ENCODE data around the gene SEM1. TPM values are rescaled to one million over a fixed set of nuclear protein-coding genes. Genes with fewer than 3 reads are reported as not detected.
"Not testable (repeated sequence)": the region's sequence is repeated elsewhere in the genome, so short reads cannot be mapped to it uniquely, and the experiment has no call there.

The SEM1 gene
- total RNA-seq, 1 donor from 2014 or later, result 73.5 TPM

DNA sequence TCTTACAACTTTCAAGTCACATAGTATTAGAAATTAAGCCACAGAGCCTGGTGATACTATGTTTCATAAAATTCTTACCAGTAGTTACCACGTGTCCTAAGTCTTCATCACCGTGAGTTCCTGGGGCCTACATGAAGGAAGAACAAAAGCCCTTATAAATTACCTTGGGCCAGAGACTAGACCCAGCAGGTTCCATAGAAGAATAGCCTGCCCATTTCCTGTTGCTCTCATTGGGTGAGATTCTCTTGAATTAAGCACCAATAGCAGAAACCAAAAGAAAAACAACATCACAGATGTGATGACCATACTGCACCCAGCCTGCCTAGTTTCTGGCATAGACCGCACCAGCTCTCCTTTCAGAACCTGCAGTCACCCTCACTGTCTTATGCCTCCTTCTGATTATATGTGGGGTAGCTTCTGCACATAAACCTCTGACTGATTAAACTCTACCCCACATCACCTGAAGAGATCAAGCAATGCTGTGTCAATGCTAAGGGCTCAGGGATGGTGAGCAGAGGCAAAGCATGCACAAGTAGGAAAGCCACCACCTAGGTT, 18.0 kb upstream of the SEM1 start:
- TF ChIP-seq CTCF (IDR thresholded peaks at IDR 0.05; ENCODE audit: unreplicated experiment), result no peak
- no peaks in the 10 kb centered on the region for H3K9me3 Mint-ChIP-seq
- DNase-seq (ENCODE audit: low spot score in 2 of 2, unreplicated experiment in 2 of 2), result no peak
- H3K36me3 Mint-ChIP-seq, result no peaks in the 10 kb centered on the region
- peak overlapping the region; percentile 87 for H3K27ac Mint-ChIP-seq
- H3K27me3 Mint-ChIP-seq (ENCODE audit: low read depth), result no peaks in the 10 kb centered on the region
- peaks cover 40% of the 10 kb centered on the region for H3K4me1 Mint-ChIP-seq
- H3K4me3 Mint-ChIP-seq, result no peak overlapping the region

DNA sequence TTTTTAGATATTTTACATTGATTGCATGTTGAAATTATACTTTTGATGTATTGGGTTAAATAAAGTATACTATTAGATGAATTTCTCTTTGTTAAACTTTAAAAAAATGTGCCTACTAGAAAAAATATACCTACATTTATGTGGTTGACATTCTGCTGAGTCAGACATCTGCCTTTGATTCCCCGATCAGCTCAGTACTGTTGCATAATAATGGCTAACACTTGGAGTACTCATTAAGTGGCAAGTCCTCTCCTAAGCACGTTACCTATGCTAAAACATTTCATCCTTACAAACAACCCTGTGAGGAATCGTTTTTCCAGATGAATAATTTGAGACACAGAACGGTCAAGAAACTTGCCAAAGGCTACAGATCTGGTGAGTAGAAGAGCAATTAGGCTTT, 14.0 kb upstream of the SEM1 start:
- Mint-ChIP-seq H3K27ac (no peak overlapping the region), H3K9me3 (no peaks in the 10 kb centered on the region), H3K4me1 (peaks cover 43% of the 10 kb centered on the region), H3K36me3 (no peaks in the 10 kb centered on the region), H3K27me3 (ENCODE audit: low read depth) (no peaks in the 10 kb centered on the region), H3K4me3 (no peak overlapping the region)
- DNase-seq (ENCODE audit: low spot score in 2 of 2, unreplicated experiment in 2 of 2), result no peak
- TF ChIP-seq CTCF (IDR thresholded peaks at IDR 0.05; ENCODE audit: unreplicated experiment), result no peak

GRCh38 chr7:96722928-96723327, 13.3 kb upstream of the SEM1 start:
- H3K9me3 Mint-ChIP-seq; H3K27ac Mint-ChIP-seq; H3K27me3 Mint-ChIP-seq (ENCODE audit: low read depth); H3K36me3 Mint-ChIP-seq; DNase-seq (ENCODE audit: low spot score in 2 of 2, unreplicated experiment in 2 of 2); H3K4me3 Mint-ChIP-seq: not testable (repeated sequence)
- peaks cover 36% of the 10 kb centered on the region for H3K4me1 Mint-ChIP-seq

DNA sequence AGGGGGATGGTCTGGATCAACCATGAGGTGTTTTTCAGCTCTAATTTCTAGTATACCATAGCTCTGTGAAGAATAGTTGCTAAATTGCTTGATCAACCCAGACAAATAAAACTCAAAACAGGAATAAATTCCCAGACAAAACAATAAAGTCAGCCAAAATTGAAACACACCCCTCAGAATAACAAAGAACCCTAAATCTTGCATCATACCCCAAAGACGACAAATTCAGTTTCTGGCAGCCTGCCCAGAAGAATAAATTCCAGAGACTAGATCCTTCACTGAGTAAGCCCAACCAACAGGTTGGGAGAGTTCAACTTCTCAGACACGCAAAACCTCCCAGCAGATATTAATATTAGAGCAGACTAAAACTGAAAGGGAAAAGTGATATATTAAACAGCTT, 11.2 kb upstream of the SEM1 start:
- H3K27me3 Mint-ChIP-seq (ENCODE audit: low read depth), result peaks cover 3% of the 10 kb centered on the region

GRCh38 chr7:96719164-96719563, 9.5 kb upstream of the SEM1 start:
- Mint-ChIP-seq H3K27ac (no peak overlapping the region), H3K27me3 (ENCODE audit: low read depth) (peaks cover 4% of the 10 kb centered on the region), H3K36me3 (peaks cover 1% of the 10 kb centered on the region), H3K9me3 (peaks cover 11% of the 10 kb centered on the region), H3K4me1 (peaks cover 24% of the 10 kb centered on the region), H3K4me3 (no peak overlapping the region)
- DNase-seq (ENCODE audit: low spot score in 2 of 2, unreplicated experiment in 2 of 2), result no peak
- no peak for TF ChIP-seq CTCF (IDR thresholded peaks at IDR 0.05; ENCODE audit: unreplicated experiment)

More for the DNA sequence above, 11.2 kb upstream of the SEM1 start:
- no peak for TF ChIP-seq CTCF (IDR thresholded peaks at IDR 0.05; ENCODE audit: unreplicated experiment)
- DNase-seq (ENCODE audit: low spot score in 2 of 2, unreplicated experiment in 2 of 2), result no peak
- peak overlapping the region; percentile 89 for H3K27ac Mint-ChIP-seq
- H3K4me3 Mint-ChIP-seq, result no peak overlapping the region
- peaks cover 24% of the 10 kb centered on the region for H3K4me1 Mint-ChIP-seq
- no peaks in the 10 kb centered on the region for H3K36me3 Mint-ChIP-seq
- peaks cover 9% of the 10 kb centered on the region for H3K9me3 Mint-ChIP-seq

DNA sequence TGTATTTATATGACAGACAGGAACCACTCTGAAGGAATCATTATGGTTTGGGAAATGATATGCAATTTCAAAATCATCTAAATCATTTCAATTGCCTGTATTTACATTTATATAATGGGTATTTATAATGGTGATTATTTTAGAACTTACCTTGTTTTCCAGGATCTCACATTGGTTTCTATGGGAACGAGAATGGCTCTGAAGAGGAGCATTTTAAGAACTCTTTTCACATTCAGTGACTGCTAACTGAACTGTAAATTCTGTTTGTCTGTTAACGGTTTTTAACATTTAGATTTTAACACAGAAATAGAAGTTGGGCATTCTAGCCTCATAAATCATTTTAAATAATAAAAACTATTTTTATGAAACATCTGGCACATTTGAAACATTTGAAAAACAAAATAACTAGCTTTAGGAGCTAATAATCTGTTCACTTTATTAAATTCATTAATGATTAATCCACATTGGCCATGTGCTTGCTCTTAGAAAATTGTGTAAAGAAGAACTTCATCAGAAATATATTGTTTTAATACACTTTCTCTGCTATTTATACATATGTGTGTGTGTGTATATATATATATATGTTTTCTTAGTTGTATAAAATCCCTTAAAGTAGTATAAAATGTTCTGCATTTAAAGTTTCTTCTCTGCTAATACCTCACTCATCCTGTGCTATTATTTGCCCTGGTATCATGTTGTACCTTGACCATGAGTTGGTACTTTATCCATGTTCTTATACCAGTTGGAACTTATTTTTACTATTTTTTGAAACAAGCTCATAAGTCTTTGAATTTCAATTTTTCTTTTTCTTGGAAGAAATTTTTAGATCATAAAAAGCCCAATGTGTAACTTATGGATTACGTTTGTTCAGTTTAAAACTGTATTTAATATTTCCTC, 8.7 kb upstream of the SEM1 start:
- H3K9me3 Mint-ChIP-seq, result peaks cover 19% of the 10 kb centered on the region
- no peak overlapping the region for H3K4me3 Mint-ChIP-seq
- peaks cover 21% of the 10 kb centered on the region for H3K4me1 Mint-ChIP-seq
- no peak overlapping the region for H3K27ac Mint-ChIP-seq
- peaks cover 4% of the 10 kb centered on the region for H3K27me3 Mint-ChIP-seq (ENCODE audit: low read depth)
- H3K36me3 Mint-ChIP-seq, result peaks cover 4% of the 10 kb centered on the region
- no peak for TF ChIP-seq CTCF (IDR thresholded peaks at IDR 0.05; ENCODE audit: unreplicated experiment)
- no peak for DNase-seq (ENCODE audit: low spot score in 2 of 2, unreplicated experiment in 2 of 2)
